Astrocyte of the hippocampus (primary cell): ENCODE data around the gene FEV.

Source experiments
- DNase-seq: peaks from one replicate; pipeline ENCODE4 v3.0.0; 2011; ENCODE audit warnings: low read depth, low spot score

FEV gene

GRCh38 chr2:219017201-219017931 lies 32.4 kb upstream of the FEV start:
- no peak for DNase-seq

GRCh38 chr2:219016721-219017120 lies 31.7 kb upstream of the FEV start:
- no peak for DNase-seq

- no peak for DNase-seq
Observed at GRCh38 chr2:219010873-219011272, 25.9 kb upstream of the FEV start.

- no peak for DNase-seq
Observed at GRCh38 chr2:219010162-219010756, 25.3 kb upstream of the FEV start.

GRCh38 chr2:219009294-219009693 lies 24.3 kb upstream of the FEV start:
- no peak for DNase-seq

GRCh38 chr2:219003979-219004378 lies 19.0 kb upstream of the FEV start:
- DNase-seq = no peak

GRCh38 chr2:219003267-219003634 lies 18.3 kb upstream of the FEV start:
- DNase-seq = no peak

GRCh38 chr2:219002395-219003266 lies 17.6 kb upstream of the FEV start:
- DNase-seq = peak; percentile 49

- no peak for DNase-seq
Observed at GRCh38 chr2:219001577-219002394, 16.8 kb upstream of the FEV start.

GRCh38 chr2:219001100-219001576 lies 16.2 kb upstream of the FEV start:
- DNase-seq = no peak

- DNase-seq = no peak
Observed at GRCh38 chr2:219000569-219000960, 15.6 kb upstream of the FEV start.

GRCh38 chr2:218999881-219000568 lies 15.0 kb upstream of the FEV start:
- DNase-seq = no peak

- DNase-seq = no peak
Observed at GRCh38 chr2:218999021-218999880, 14.3 kb upstream of the FEV start.

GRCh38 chr2:218998414-218999002 lies 13.5 kb upstream of the FEV start:
- DNase-seq = no peak

GRCh38 chr2:218997731-218998130 lies 12.7 kb upstream of the FEV start:
- no peak for DNase-seq

- no peak for DNase-seq
Observed at GRCh38 chr2:218996937-218997336, 12.0 kb upstream of the FEV start.

GRCh38 chr2:218995972-218996711 lies 11.2 kb upstream of the FEV start:
- DNase-seq = peak; percentile 88

GRCh38 chr2:218995561-218995960 lies 10.6 kb upstream of the FEV start:
- no peak for DNase-seq
